Neutrophil (primary cell): ENCODE data around the gene RNASE11.

Experiments used
- H3K27ac ChIP-seq: fragments of 200-600 bp; sonication (generic); 2 replicates; pipeline ENCODE4 v1.5.1; 2016; ENCODE audit warnings: mild to moderate bottlenecking, moderate library complexity
- H3K27me3 ChIP-seq: fragments of 200-600 bp; sonication (generic); 2 replicates; pipeline ENCODE4 v1.6.0; 2016; ENCODE audit warnings: mild to moderate bottlenecking
- H3K36me3 ChIP-seq: fragments of 200-600 bp; sonication (generic); 2 replicates; pipeline ENCODE4 v1.5.1; 2017
- H3K4me1 ChIP-seq, 2 experiments: fragments of 200-600 bp in 1 of 2; sonication (generic) in 1 of 2; 1 replicate in 1 of 2; 2 replicates in 1 of 2; pipeline versions ENCODE4 v1.5.1 to v1.6.1; 2013 to 2016; ENCODE audit warnings: low read depth in 1 of 2, low read length in 1 of 2, mild to moderate bottlenecking in 1 of 2, moderate library complexity in 1 of 2; ENCODE audit not compliant: control insufficient read depth in 1 of 2, insufficient read depth in 1 of 2
- H3K4me3 ChIP-seq, 2 experiments: fragments of 200-600 bp in 1 of 2; sonication (generic) in 1 of 2; 1 replicate in 1 of 2; 2 replicates in 1 of 2; pipeline ENCODE4 v1.5.1; 2013 to 2016; ENCODE audit warnings: low read depth in 1 of 2, low read length in 1 of 2, mild to moderate bottlenecking in 1 of 2, moderate library complexity in 1 of 2
- H3K9me3 ChIP-seq: fragments of 200-600 bp; sonication (generic); 2 replicates; pipeline ENCODE4 v1.5.1; 2016
- CTCF ChIP-seq: fragments of 200-600 bp; sonication (generic); IDR thresholded peaks from 2 replicates; pipeline ENCODE4 v1.5.1; 2016; ENCODE audit warnings: antibody characterized with exemption

RNASE11 gene

GRCh38 chr14:20630340-20631022 is 42.7 kb upstream of the RNASE11 start:
- TF ChIP-seq CTCF = no peak
- peaks cover 28 to 44% of the 10 kb centered on the region in 2 experiments for H3K4me1 ChIP-seq
- H3K27me3 ChIP-seq = peaks cover 100% of the 10 kb centered on the region

GRCh38 chr14:20628063-20628854 is 40.5 kb upstream of the RNASE11 start:
- H3K27ac ChIP-seq = no peak overlapping the region
- H3K4me1 ChIP-seq = peaks cover 50 to 65% of the 10 kb centered on the region in 2 experiments
- peaks cover 87% of the 10 kb centered on the region for H3K27me3 ChIP-seq
- no peaks in the 10 kb centered on the region for H3K36me3 ChIP-seq
- H3K9me3 ChIP-seq = no peaks in the 10 kb centered on the region
- TF ChIP-seq CTCF = no peak
- no peak overlapping the region for H3K4me3 ChIP-seq

More at GRCh38 chr14:20630340-20631022, 42.7 kb upstream of the RNASE11 start:
- no peaks in the 10 kb centered on the region for H3K36me3 ChIP-seq
- H3K4me3 ChIP-seq = no peak overlapping the region
- H3K9me3 ChIP-seq = no peaks in the 10 kb centered on the region
- H3K27ac ChIP-seq = no peak overlapping the region

- Histone ChIP-seq H3K9me3 (no peaks in the 10 kb centered on the region), H3K27me3 (peaks cover 79% of the 10 kb centered on the region), H3K27ac (no peak overlapping the region), H3K4me3 (no peak overlapping the region), H3K36me3 (no peaks in the 10 kb centered on the region), H3K4me1 (peaks cover 52 to 65% of the 10 kb centered on the region in 2 experiments)
- TF ChIP-seq CTCF = no peak
Measured at GRCh38 chr14:20627346-20628027, 39.7 kb upstream of the RNASE11 start.

GRCh38 chr14:20626274-20626673 is 38.5 kb upstream of the RNASE11 start:
- H3K4me1 ChIP-seq = peaks cover 41 to 53% of the 10 kb centered on the region in 2 experiments

More at GRCh38 chr14:20626274-20626673, 38.5 kb upstream of the RNASE11 start:
- Histone ChIP-seq H3K4me3 (no peak overlapping the region), H3K9me3 (no peaks in the 10 kb centered on the region), H3K36me3 (no peaks in the 10 kb centered on the region), H3K27ac (no peak overlapping the region), H3K27me3 (peaks cover 67% of the 10 kb centered on the region)
- no peak for TF ChIP-seq CTCF
